ENCODE measurements around the gene DNAJC4. TPM values are rescaled to one million over a fixed set of nuclear protein-coding genes. Genes with fewer than 3 reads are reported as not detected.

The DNAJC4 gene
- total and polyA plus RNA-seq, 7 donors = 22.9 to 45.8 (median 29.6) TPM

- intact Hi-C loops (cut with DNase I) = no loop called here
- ATAC-seq (no peak), DNase-seq (no peak)
- H3K4me1 ChIP-seq = peaks cover 7% of the 10 kb centered on the region
- H3K27me3 ChIP-seq (ENCODE audit: insufficient read depth in 3 of 3, low read length in 2 of 3) = no peaks in the 10 kb centered on the region
- H3K27ac ChIP-seq = no peak overlapping the region
- H3K36me3 ChIP-seq (ENCODE audit: insufficient read depth in 1 of 2, low read depth in 1 of 2) = peaks cover 0 to 44% of the 10 kb centered on the region in 2 donors
- WGBS, 3 donors = 89 to 93% (median 91%) methylated on average over 15 of the region's 15 CpGs
- H3K4me3 ChIP-seq = no peak overlapping the region
- no peaks in the 10 kb centered on the region for H3K9me3 ChIP-seq
- no peak for TF ChIP-seq CTCF (IDR thresholded peaks at IDR 0.05)
Observed at GRCh38 chr11:64275031-64275800, 44.9 kb downstream of the DNAJC4 start.

- no peak overlapping the region for H3K27ac ChIP-seq
- intact Hi-C loops (cut with DNase I) = no loop called here
- peaks cover 7% of the 10 kb centered on the region for H3K4me1 ChIP-seq
- H3K4me3 ChIP-seq = no peak overlapping the region
- H3K27me3 ChIP-seq (ENCODE audit: insufficient read depth in 3 of 3, low read length in 2 of 3) = no peaks in the 10 kb centered on the region
- DNase-seq (no peak), ATAC-seq (no peak)
- 81 to 87% (median 81%) methylated on average over 2 of the region's 2 CpGs for WGBS, 3 donors
- peaks cover 0 to 44% of the 10 kb centered on the region in 2 donors for H3K36me3 ChIP-seq (ENCODE audit: insufficient read depth in 1 of 2, low read depth in 1 of 2)
- H3K9me3 ChIP-seq = no peaks in the 10 kb centered on the region
- no peak for TF ChIP-seq CTCF (IDR thresholded peaks at IDR 0.05)
Observed at GRCh38 chr11:64275841-64276240, 45.5 kb downstream of the DNAJC4 start.

DNA sequence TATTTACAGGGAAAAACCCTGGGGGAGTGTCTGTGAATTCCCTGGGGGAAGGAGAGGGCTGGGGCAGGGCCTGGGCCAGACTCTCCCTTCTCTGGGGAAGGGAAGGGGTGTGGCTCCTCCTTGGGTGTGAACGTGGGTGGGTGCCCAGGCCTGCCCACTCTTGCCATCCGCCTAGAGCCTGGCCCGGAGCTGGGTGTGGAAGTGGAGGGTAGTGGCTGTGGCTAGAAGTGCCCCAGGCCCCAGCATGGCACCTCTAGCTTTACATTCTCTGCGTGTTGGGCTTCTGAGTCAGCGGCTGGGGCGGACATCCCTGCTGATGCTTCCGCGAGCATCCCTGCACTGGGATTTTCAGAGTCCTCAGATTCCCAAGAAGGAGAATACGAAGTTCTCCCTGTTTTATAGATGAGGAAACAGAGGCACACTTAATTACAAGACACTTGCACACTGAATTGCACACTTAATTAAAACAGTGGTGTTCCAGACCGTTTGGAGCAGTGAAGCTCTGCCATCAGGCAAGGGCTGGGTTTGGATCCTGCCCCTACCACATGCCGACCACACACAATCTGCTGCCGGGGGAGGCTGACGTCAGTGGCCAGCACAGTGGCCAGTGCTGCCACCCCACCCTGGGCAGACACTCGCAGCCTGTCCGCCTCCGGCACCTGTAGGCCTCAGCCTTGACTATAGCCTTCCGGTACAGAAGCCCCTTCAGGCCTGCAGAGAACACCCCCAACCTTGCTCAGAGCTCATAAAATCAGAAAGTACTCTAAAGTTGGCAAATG is 46.5 kb downstream of the DNAJC4 start:
- whole genome bisulfite sequencing, 3 donors = 75 to 85% (median 76%) methylated on average over 17 of the region's 17 CpGs
- H3K4me1 ChIP-seq = peaks cover 5% of the 10 kb centered on the region
- H3K4me3 ChIP-seq = no peak overlapping the region
- no peak overlapping the region for H3K27ac ChIP-seq
- no peaks in the 10 kb centered on the region for H3K9me3 ChIP-seq
- intact Hi-C loops (cut with DNase I) = no loop called here
- TF ChIP-seq CTCF (IDR thresholded peaks at IDR 0.05) = no peak
- no peaks in the 10 kb centered on the region for H3K27me3 ChIP-seq (ENCODE audit: insufficient read depth in 3 of 3, low read length in 2 of 3)
- ATAC-seq (no peak), DNase-seq (no peak)
- H3K36me3 ChIP-seq (ENCODE audit: insufficient read depth in 1 of 2, low read depth in 1 of 2) = peaks cover 0 to 52% of the 10 kb centered on the region in 2 donors

DNA sequence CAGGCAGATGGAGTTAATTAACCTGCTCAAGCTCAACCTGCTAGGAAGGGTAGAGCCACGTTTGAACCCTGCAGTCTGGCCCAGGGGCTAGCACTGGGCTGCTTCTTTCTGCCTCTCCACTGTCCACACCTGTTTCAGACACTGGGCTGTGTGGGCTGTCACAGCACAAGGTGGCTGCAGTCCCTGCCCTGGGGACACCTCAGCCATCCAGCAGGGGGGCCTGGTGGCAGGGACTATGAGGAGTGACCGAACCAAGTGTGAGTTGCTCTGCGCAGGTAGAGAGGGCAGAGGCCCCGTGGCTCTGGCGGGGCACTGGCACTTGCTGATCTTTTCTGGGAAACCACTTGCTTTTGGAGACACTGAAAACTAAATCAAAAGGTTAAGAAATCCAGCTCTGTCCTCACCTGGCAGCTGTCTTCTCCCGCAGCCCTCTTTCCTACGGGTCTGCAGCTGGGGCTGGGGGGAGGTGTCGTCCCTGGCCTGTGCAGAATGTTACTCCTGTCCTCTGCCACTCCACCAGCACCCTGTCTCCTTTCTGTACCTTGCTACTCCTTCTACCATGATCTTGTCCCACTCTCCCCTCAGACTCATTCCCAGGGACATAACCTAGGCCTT is 48.3 kb downstream of the DNAJC4 start:
- H3K36me3 ChIP-seq (ENCODE audit: insufficient read depth in 1 of 2, low read depth in 1 of 2) = peaks cover 0 to 63% of the 10 kb centered on the region in 2 donors
- H3K4me1 ChIP-seq = peaks cover 6% of the 10 kb centered on the region
- no peak overlapping the region for H3K4me3 ChIP-seq
- no peaks in the 10 kb centered on the region for H3K27me3 ChIP-seq (ENCODE audit: insufficient read depth in 3 of 3, low read length in 2 of 3)
- ATAC-seq (no peak), DNase-seq (no peak)
- no peaks in the 10 kb centered on the region for H3K9me3 ChIP-seq
- intact Hi-C loops (cut with DNase I) = no loop called here
- no peak overlapping the region for H3K27ac ChIP-seq
- no peak for TF ChIP-seq CTCF (IDR thresholded peaks at IDR 0.05)
- WGBS, 3 donors = 80 to 85% (median 81%) methylated on average over 8 of the region's 8 CpGs

All from psoas muscle (tissue), 8 donors.